GM10266 (cell line): ENCODE data around the gene C2.

ENCODE experiments used
- DNase-seq: peaks from one replicate; pipeline ENCODE4 v3.0.0; 2012; ENCODE audit errors: extremely low spot score
- CTCF ChIP-seq: IDR thresholded peaks from 2 replicates; pipeline ENCODE4 v1.5.1; 2012; ENCODE audit warnings: mild to moderate bottlenecking, low read depth; ENCODE audit not compliant: control insufficient read depth, insufficient read depth; ENCODE audit errors: missing control alignments

C2 gene

GRCh38 chr6:31945507-31946369, 18.2 kb downstream of the C2 start, which contains the start of gene CFB:
Gene CFB (plus strand): TSS chr6:31946095. CDS start chr6:31946222, 127 bp downstream.
- TF ChIP-seq CTCF = no peak
- DNase-seq = no peak

- TF ChIP-seq CTCF = no peak
- no peak for DNase-seq
Measured at GRCh38 chr6:31946370-31946885, 18.9 kb downstream of the C2 start.

- no peak for TF ChIP-seq CTCF
- DNase-seq = no peak
Measured at GRCh38 chr6:31947070-31947675, 19.7 kb downstream of the C2 start.

- TF ChIP-seq CTCF = no peak
- DNase-seq = no peak
Measured at GRCh38 chr6:31947864-31948263, 20.3 kb downstream of the C2 start.

GRCh38 chr6:31948306-31948705, 20.8 kb downstream of the C2 start:
- no peak for DNase-seq
- no peak for TF ChIP-seq CTCF

GRCh38 chr6:31948753-31949413, 21.4 kb downstream of the C2 start:
- no peak for TF ChIP-seq CTCF
- DNase-seq = no peak
